GM18868 (cell line): ENCODE data around the gene GNB1.
"Not testable (repeated sequence)": the region's sequence is repeated elsewhere in the genome, so short reads cannot be mapped to it uniquely, and the experiment has no call there.

Source experiments
- ATAC-seq: cut with Tn5 transposase; IDR thresholded peaks from one replicate; pipeline ENCODE4 v1.9.1; 2021; ENCODE audit warnings: mild to moderate bottlenecking, moderate library complexity; ENCODE audit not compliant: unreplicated experiment

GNB1 gene

GRCh38 chr1:1861761-1862310, 29.1 kb downstream of the GNB1 start:
- ATAC-seq, result not testable (repeated sequence)

DNA sequence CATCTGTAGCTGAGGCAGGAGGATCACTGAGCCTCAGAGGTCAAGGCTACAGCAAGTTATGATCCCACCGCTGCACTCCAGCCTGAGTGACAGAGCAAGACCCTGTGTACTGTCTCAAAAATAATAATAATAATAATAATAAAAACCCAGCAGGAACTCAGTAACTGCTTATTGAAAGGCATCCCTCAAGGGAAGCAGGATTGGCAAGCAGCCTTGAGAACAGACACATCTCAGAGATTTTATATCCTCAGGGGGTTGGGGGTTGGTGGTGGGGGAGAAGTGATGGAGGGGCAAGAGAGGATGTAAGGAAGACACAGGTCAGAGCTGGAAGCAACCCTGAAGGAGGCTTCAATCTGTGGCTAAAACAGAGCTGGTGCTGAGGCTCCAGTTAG, 29.6 kb downstream of the GNB1 start:
- no peak for ATAC-seq

DNA sequence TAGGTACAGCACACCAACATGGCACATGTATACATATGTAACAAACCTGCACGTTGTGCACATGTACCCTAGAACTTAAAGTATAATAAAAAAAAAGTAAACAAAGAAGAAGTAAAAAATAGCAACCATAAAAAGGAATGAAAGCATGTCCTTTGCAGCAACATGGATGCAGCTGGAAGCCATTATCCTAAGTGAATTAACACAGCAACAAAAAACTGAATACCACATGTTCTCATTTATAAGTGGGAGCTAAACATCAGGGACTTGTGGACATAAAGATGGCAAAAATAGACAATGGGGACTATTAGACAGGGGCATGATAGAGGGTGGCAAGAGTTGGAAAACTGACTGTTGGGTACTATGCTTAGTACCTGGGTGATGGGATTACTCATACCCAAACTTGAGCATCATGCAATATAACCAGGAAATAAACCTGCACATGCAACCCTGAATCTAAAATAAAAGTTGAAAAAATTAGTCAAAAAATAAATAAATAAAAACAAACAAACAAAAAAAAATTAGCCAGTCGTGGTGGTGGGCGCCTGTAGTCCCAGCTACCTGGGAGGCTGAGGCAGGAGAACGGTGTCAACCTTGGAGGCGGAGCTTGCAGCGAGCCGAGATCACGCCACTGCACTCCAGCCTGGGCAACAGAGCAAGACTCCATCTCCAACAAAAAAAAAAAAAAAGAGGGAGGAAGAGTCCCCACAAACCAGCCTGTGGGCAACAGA, 30.8 kb downstream of the GNB1 start:
- ATAC-seq, result not testable (repeated sequence)

- no peak for ATAC-seq
Observed at GRCh38 chr1:1858382-1859086, 32.4 kb downstream of the GNB1 start.

GRCh38 chr1:1857096-1857703, 33.7 kb downstream of the GNB1 start:
- no peak for ATAC-seq

- not testable (repeated sequence) for ATAC-seq
Observed at GRCh38 chr1:1856161-1856560, 34.7 kb downstream of the GNB1 start.

- ATAC-seq, result no peak
Observed at GRCh38 chr1:1853593-1854257, 37.2 kb downstream of the GNB1 start.

- ATAC-seq, result no peak
Observed at GRCh38 chr1:1852619-1853414, 38.1 kb downstream of the GNB1 start.

- ATAC-seq, result no peak
Observed at GRCh38 chr1:1847890-1848289, 43.0 kb downstream of the GNB1 start.

- no peak for ATAC-seq
Observed at GRCh38 chr1:1847061-1847850, 43.6 kb downstream of the GNB1 start.

DNA sequence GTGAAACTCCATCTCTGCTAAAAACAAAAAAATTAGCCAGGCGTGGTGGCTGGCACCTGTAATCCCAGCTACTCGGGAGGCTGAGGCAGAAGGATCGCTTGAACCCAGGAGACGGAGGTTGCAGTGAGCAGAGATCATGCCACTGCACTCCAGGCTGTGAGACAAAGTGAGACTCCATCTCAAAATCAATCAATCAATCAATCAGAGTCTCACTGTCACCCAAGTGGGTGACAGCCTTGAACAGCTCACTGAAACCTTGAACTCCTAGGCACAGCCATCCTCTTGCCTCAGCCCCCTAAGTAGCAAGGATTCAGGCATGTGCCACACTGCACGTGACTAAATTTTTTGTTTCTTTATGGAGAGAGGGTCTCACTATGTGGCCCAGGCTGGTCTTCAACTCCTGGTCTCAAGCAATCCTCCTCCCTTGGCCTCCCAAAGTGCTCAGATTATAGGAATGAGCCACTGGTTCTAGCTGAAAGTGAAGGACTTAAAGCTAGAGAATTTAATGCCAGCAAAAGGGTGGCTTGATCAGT, 44.4 kb downstream of the GNB1 start:
- ATAC-seq, result no peak

GRCh38 chr1:1842360-1843146, 48.3 kb downstream of the GNB1 start:
- no peak for ATAC-seq

- ATAC-seq, result no peak
Observed at GRCh38 chr1:1841575-1841995, 49.3 kb downstream of the GNB1 start.

DNA sequence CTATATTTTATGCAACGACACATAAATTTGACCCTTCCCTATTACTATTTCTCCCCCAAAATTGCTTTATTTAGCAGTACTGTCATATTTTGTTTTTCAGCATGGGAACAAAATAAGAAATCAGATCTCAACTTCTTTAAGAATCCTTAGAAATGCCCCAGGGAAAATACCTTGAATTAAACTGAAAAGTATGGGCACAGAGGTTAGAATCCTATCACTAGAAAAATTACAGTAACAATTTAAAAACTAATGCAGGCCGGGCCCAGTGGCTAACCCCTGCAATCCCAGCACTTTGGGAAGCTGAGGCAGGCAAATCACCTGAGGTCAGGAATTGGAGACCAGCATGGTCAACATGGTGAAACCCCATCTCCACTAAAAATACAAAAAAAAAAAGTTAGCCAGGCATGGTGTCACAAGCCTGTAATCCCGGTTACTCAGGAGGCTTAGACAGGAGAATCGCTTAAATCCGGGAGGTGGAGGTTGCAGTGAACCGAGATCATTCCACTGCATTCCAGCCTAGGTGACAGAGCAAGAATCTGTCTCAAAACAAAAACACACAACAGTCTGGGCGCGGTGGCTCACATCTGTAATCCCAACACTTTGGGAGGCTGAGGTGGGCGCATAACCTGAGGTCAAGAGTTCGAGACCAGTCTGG, 51.4 kb downstream of the GNB1 start:
- ATAC-seq, result no peak

- ATAC-seq, result no peak
Observed at GRCh38 chr1:1836119-1836518, 54.8 kb downstream of the GNB1 start.

DNA sequence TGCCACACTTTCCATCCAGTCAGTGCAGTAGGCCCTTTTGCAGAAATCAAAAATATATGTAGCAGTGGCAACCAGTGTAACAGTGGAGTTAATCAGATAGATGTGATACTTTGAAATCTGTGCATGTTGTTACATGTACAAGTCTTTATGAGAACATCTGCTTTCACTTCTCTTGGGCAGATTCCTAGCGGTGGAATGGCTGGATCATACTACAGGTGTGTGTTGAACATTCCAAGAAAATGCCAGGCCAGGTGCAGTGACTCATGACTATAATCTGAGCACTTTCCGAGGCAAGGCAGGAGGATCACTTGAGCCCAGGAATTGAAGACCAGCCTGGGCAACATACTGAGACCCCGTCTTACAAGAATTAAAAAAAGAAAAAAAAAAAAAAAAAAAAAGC, 55.3 kb downstream of the GNB1 start:
- ATAC-seq, result no peak

- ATAC-seq, result no peak
Observed at GRCh38 chr1:1833916-1834325, 57.0 kb downstream of the GNB1 start.

GRCh38 chr1:1833456-1833855, 57.4 kb downstream of the GNB1 start:
- ATAC-seq, result no peak
